Neural progenitor cell (in vitro differentiated cells): Measurements from ENCODE around the gene VDAC2. TPM values are rescaled to one million over a fixed set of nuclear protein-coding genes. Genes with fewer than 3 reads are reported as not detected.
A peak's percentile ranks its signal among the peaks of the same experiment; 100 is the strongest.

Experiments
- DNase-seq: peaks from one replicate; pipeline ENCODE4 v3.0.0-alpha.2; 2016; ENCODE audit warnings: low spot score
- H2AFZ ChIP-seq: fragments of 200-600 bp; sonication (generic); replicated peaks from 2 replicates; pipeline ENCODE4 v1.6.1; 2016; ENCODE audit warnings: antibody characterized with exemption
- H3F3A ChIP-seq: fragments of 200-600 bp; sonication (generic); 2 replicates; pipeline ENCODE4 v1.6.1; 2016; ENCODE audit warnings: antibody characterized with exemption, low read depth
- H3K27ac ChIP-seq: fragments of 200-600 bp; sonication (generic); 2 replicates; pipeline ENCODE4 v1.5.1; 2016; ENCODE audit warnings: mild to moderate bottlenecking
- H3K27me3 ChIP-seq: fragments of 200-600 bp; sonication (generic); 2 replicates; pipeline ENCODE4 v1.6.1; 2016; ENCODE audit warnings: mild to moderate bottlenecking, moderate library complexity
- H3K36me3 ChIP-seq: fragments of 200-600 bp; sonication (generic); 2 replicates; pipeline ENCODE4 v1.5.1; 2016
- H3K4me1 ChIP-seq: fragments of 200-600 bp; sonication (generic); 2 replicates; pipeline ENCODE4 v1.6.1; 2016; ENCODE audit warnings: mixed run types
- H3K4me2 ChIP-seq: fragments of 200-600 bp; sonication (generic); 2 replicates; pipeline ENCODE4 v1.6.1; 2016
- H3K4me3 ChIP-seq: fragments of 200-600 bp; sonication (generic); 2 replicates; pipeline ENCODE4 v1.5.1; 2016
- H3K79me2 ChIP-seq: fragments of 200-600 bp; sonication (generic); 2 replicates; pipeline ENCODE4 v1.6.1; 2016; ENCODE audit warnings: low read depth
- H3K9ac ChIP-seq: fragments of 200-600 bp; sonication (generic); 2 replicates; pipeline ENCODE4 v1.6.1; 2016
- H3K9me3 ChIP-seq: fragments of 200-600 bp; sonication (generic); 2 replicates; pipeline ENCODE4 v1.5.1; 2016; ENCODE audit warnings: low read depth
- H4K20me1 ChIP-seq: fragments of 200-600 bp; sonication (generic); 2 replicates; pipeline ENCODE4 v1.6.1; 2016; ENCODE audit warnings: low read depth
- H3K27ac Mint-ChIP-seq: 3 replicates; pipeline ENCODE4 v1.8.0; 2021; ENCODE audit warnings: mixed read lengths
- H3K27me3 Mint-ChIP-seq: 2 replicates; pipeline ENCODE4 v1.8.0; 2022; ENCODE audit warnings: low read depth, mild to moderate bottlenecking, inconsistent platforms, moderate library complexity, mixed read lengths; ENCODE audit not compliant: insufficient read depth
- H3K36me3 Mint-ChIP-seq: 3 replicates; pipeline ENCODE4 v1.8.0; 2021; ENCODE audit warnings: mixed read lengths
- H3K4me1 Mint-ChIP-seq: 3 replicates; pipeline ENCODE4 v1.8.0; 2021; ENCODE audit warnings: mixed read lengths
- H3K4me3 Mint-ChIP-seq: 3 replicates; pipeline ENCODE4 v1.8.0; 2021; ENCODE audit warnings: mild to moderate bottlenecking, moderate library complexity, mixed read lengths
- H3K9me3 Mint-ChIP-seq: 3 replicates; pipeline ENCODE4 v1.8.0; 2020; ENCODE audit warnings: mixed read lengths
- EZH2 ChIP-seq: fragments of 200-600 bp; sonication (generic); IDR thresholded peaks from 2 replicates; pipeline ENCODE4 v1.6.1; 2017; ENCODE audit warnings: antibody characterized with exemption, mild to moderate bottlenecking, moderate library complexity
- EZH2phosphoT487 ChIP-seq: fragments of 200-600 bp; sonication (generic); IDR thresholded peaks from 2 replicates; pipeline ENCODE4 v1.6.1; 2017; ENCODE audit warnings: antibody characterized with exemption
- total RNA-seq: library from RNA; depleted of rRNA; stranded (reverse); fragments of >200 nt; gene quantifications from 2 replicates; pipeline ENCODE4 v1.2.3, GENCODE V29; 2015; ENCODE audit warnings: low replicate concordance
- TF ChIP-seq, protein P1 (sequence below): fragments of 200-600 bp; sonication (generic); IDR thresholded peaks from 2 replicates; pipeline ENCODE4 v1.5.1; 2017; ENCODE audit warnings: antibody characterized with exemption, mild to moderate bottlenecking

The VDAC2 gene
- total RNA-seq, 1 donor from 2014 or later, result 341 TPM

DNA sequence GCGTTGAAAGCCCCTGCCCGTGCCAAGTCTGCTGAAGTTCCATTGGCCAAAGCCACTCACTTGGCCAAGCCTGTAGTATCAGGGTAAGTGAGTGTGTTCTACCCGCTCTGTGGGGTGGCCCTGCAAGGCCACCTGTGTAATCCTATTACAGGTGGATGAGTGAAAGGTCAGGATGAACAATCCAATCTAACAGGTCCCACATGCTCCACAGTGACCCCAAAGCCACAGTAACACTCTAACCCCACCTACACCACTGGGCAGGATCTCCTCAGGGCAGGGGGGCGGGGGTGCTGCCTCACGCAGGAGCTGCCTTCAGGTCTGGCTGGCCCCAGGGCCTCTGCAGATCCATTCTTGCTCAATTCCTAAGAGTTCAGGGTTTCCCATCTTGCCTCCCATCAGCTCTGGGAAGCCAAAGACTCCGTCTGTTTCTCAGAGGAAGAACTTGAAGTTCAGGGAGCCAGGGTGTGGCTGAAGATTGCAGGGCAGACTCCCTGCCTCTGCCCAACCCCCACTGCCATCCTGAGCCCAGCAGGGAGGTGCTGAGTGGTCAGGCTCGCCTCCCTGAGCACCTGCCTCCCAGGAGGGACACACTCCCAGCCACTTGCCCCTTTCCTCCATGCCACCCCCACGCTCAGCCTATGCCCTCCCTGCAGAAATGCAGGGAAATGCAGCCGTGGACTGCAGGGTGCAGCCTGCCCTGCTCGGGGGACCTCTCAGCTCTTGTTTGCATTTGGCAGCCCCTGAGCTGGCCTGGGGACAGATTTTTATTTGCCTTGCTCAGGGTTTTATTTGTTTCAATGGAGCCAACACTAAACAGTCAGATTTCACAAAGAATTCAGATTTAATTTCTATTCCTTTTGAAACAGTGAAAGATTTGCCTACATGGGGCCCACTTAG lies 35.0 kb downstream of the VDAC2 start:
- H3K27me3 Mint-ChIP-seq, result peaks cover 2% of the 10 kb centered on the region
- no peak overlapping the region for H3K4me3 ChIP-seq
- H3K9me3 ChIP-seq, result no peaks in the 10 kb centered on the region
- no peaks in the 10 kb centered on the region for H4K20me1 ChIP-seq
- H3K4me1 Mint-ChIP-seq, result peaks cover 13% of the 10 kb centered on the region
- no peaks in the 10 kb centered on the region for H3K36me3 ChIP-seq
- no peaks in the 10 kb centered on the region for H3K4me1 ChIP-seq
- H3K9ac ChIP-seq, result no peak overlapping the region
- no peaks in the 10 kb centered on the region for H3K9me3 Mint-ChIP-seq
- H3K4me3 Mint-ChIP-seq, result no peak overlapping the region
- H3F3A ChIP-seq, result no peaks in the 10 kb centered on the region
- H2AFZ ChIP-seq, result no peak overlapping the region
- H3K27ac Mint-ChIP-seq, result no peak overlapping the region
- TF ChIP-seq EZH2, result no peak
- TF ChIP-seq, protein P1, sequence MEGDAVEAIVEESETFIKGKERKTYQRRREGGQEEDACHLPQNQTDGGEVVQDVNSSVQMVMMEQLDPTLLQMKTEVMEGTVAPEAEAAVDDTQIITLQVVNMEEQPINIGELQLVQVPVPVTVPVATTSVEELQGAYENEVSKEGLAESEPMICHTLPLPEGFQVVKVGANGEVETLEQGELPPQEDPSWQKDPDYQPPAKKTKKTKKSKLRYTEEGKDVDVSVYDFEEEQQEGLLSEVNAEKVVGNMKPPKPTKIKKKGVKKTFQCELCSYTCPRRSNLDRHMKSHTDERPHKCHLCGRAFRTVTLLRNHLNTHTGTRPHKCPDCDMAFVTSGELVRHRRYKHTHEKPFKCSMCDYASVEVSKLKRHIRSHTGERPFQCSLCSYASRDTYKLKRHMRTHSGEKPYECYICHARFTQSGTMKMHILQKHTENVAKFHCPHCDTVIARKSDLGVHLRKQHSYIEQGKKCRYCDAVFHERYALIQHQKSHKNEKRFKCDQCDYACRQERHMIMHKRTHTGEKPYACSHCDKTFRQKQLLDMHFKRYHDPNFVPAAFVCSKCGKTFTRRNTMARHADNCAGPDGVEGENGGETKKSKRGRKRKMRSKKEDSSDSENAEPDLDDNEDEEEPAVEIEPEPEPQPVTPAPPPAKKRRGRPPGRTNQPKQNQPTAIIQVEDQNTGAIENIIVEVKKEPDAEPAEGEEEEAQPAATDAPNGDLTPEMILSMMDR, result no peak
- TF ChIP-seq EZH2phosphoT487, result no peak
- H3K36me3 Mint-ChIP-seq, result no peaks in the 10 kb centered on the region
- H3K79me2 ChIP-seq, result no peaks in the 10 kb centered on the region
- no peak for DNase-seq
- H3K27ac ChIP-seq, result no peak overlapping the region
- no peak overlapping the region for H3K4me2 ChIP-seq
- no peaks in the 10 kb centered on the region for H3K27me3 ChIP-seq

DNA sequence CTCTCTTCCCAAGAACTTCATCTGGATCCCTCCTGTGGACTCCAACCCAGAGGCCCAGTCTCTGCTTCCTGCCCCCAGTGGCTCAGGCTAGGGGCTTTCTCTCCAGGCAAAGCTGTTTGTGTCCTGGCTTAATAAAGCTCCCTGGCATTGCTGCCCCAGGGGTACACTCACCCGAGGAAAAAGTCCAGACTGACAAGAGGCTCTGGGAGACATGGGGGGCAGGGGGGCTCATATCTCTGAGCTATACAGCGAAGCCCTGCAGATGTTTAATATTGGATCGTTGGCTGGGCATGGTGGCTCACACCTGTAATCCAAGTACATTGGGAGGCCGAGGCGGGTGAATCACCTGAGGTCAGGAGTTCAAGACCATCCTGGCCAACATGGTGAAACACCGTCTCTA lies 35.9 kb downstream of the VDAC2 start:
- DNase-seq, result no peak
- TF ChIP-seq EZH2, result no peak
- TF ChIP-seq, protein P1, result no peak
- TF ChIP-seq EZH2phosphoT487, result no peak
- no peaks in the 10 kb centered on the region for H3F3A ChIP-seq
- H2AFZ ChIP-seq, result no peak overlapping the region
- no peaks in the 10 kb centered on the region for H3K36me3 ChIP-seq
- H3K79me2 ChIP-seq, result no peaks in the 10 kb centered on the region
- no peaks in the 10 kb centered on the region for H3K9me3 Mint-ChIP-seq
- no peak overlapping the region for H3K9ac ChIP-seq
- peaks cover 13% of the 10 kb centered on the region for H3K4me1 Mint-ChIP-seq
- H3K27ac ChIP-seq, result no peak overlapping the region
- H3K27ac Mint-ChIP-seq, result no peak overlapping the region
- H3K27me3 Mint-ChIP-seq, result peaks cover 2% of the 10 kb centered on the region
- no peaks in the 10 kb centered on the region for H3K27me3 ChIP-seq
- no peak overlapping the region for H3K4me3 ChIP-seq
- H3K9me3 ChIP-seq, result no peaks in the 10 kb centered on the region
- no peak overlapping the region for H3K4me2 ChIP-seq
- no peaks in the 10 kb centered on the region for H4K20me1 ChIP-seq
- H3K4me1 ChIP-seq, result no peaks in the 10 kb centered on the region
- H3K36me3 Mint-ChIP-seq, result no peaks in the 10 kb centered on the region
- no peak overlapping the region for H3K4me3 Mint-ChIP-seq

DNA sequence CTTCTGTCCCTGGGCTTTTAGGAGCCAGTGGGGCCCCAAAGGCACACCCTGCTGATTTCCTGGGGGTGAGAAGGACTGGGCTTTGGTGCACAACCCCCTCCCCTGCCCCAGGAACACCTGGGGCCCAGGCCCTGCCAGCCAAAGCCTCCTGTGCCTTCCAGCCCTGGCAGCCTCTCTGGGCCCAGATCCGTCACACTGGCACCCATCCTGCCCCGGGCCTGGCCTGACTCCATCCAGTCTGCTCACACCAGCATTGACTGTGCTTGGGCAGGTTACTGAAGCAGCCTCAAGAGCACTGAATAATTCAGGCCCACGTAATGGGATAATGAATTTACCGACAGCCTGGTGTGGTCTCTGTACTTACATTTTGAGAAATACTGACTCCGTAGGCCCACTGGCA lies 37.2 kb downstream of the VDAC2 start:
- Mint-ChIP-seq H3K9me3 (peaks cover 10% of the 10 kb centered on the region), H3K36me3 (no peaks in the 10 kb centered on the region), H3K4me1 (peaks cover 13% of the 10 kb centered on the region), H3K27me3 (peaks cover 2% of the 10 kb centered on the region), H3K27ac (peak overlapping the region; percentile 21), H3K4me3 (no peak overlapping the region)
- Histone ChIP-seq H3K9ac (no peak overlapping the region), H4K20me1 (no peaks in the 10 kb centered on the region), H3K4me1 (no peaks in the 10 kb centered on the region), H3F3A (no peaks in the 10 kb centered on the region), H3K79me2 (no peaks in the 10 kb centered on the region), H3K9me3 (no peaks in the 10 kb centered on the region), H2AFZ (no peak overlapping the region), H3K36me3 (no peaks in the 10 kb centered on the region), H3K27me3 (no peaks in the 10 kb centered on the region), H3K27ac (no peak overlapping the region), H3K4me2 (no peak overlapping the region), H3K4me3 (no peak overlapping the region)
- TF ChIP-seq, protein P1, result no peak
- TF ChIP-seq EZH2 (no peak), EZH2phosphoT487 (no peak)
- DNase-seq, result no peak
